ENCODE measurements around the gene TSHZ3.

TSHZ3 gene

GRCh38 chr19:31290931-31291590 is 58.2 kb downstream of the TSHZ3 start:
- no peak for DNase-seq (ENCODE audit: low read depth)
- H3K4me3 ChIP-seq (ENCODE audit: low read depth, low read length), result no peak overlapping the region
- TF ChIP-seq CTCF (IDR thresholded peaks at IDR 0.05; ENCODE audit: insufficient read depth, low read depth, low read length, missing control alignments), result no peak

DNA sequence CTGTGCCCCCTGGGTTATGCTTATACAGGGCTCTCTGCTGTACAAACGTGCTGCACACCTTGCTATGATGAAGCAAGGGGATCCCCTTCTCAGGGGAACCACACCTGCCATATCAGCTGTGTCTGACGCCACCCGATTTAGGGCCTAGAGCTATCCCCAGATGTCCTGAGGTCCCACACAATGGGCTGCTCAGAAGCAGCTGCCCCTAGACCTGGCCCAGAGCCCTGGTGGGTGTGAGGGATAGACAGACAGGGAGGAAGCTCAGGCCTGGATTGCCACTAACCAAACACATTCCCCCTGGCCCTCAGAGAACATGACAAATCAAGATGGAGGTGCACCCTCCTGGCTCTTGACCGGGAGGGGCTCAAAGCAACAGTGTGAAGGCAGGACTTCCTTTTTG is 59.3 kb downstream of the TSHZ3 start:
- no peak for TF ChIP-seq CTCF (IDR thresholded peaks at IDR 0.05; ENCODE audit: insufficient read depth, low read depth, low read length, missing control alignments)
- no peak overlapping the region for H3K4me3 ChIP-seq (ENCODE audit: low read depth, low read length)
- DNase-seq (ENCODE audit: low read depth), result no peak

DNA sequence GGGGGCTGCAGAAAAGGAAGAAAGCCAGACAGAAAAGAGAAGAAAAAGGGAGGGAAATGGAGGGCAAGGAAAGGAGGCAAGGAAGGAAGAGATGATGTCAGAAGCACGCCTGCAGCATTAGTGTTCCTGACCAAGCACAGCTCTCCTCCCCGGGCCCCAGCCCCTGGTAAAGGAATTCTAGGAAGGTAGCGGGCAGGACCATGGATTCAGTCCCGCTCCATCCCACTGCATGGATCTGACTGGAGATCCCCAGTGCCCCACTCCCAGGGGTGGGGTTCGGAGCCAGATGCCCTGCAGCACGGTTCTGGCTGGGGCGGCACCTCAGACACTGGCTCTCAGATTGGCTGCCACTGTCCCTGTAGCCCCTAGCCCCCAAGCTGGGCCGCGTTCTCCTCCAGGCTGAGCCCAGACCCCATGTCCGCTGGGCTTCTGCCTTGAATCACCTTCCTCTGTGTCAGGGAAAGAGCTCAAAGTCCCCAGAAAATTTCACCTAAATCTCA is 59.8 kb downstream of the TSHZ3 start:
- no peak for DNase-seq (ENCODE audit: low read depth)
- no peak for TF ChIP-seq CTCF (IDR thresholded peaks at IDR 0.05; ENCODE audit: insufficient read depth, low read depth, low read length, missing control alignments)
- no peak overlapping the region for H3K4me3 ChIP-seq (ENCODE audit: low read depth, low read length)

DNA sequence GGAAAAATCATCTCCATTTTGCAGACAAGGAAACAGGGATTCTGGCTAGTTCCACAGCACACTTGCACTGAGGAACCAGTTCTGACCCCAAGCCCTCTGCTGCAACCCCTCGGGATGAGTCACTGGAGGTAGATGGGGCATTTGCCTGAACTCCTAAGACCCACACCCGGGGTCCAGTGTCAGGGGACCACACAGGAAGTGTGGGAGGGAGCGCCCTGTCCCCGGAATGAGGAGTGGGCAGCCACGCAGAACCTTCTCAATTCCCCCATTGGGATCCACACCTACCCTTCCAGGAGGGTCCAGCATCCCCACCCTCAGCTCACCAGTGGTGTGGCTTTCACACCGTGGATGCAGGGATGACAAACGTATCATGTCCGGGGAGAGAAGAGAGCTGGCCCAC is 62.7 kb downstream of the TSHZ3 start:
- no peak for TF ChIP-seq CTCF (IDR thresholded peaks at IDR 0.05; ENCODE audit: insufficient read depth, low read depth, low read length, missing control alignments)
- no peak overlapping the region for H3K4me3 ChIP-seq (ENCODE audit: low read depth, low read length)
- DNase-seq (ENCODE audit: low read depth), result no peak

DNA sequence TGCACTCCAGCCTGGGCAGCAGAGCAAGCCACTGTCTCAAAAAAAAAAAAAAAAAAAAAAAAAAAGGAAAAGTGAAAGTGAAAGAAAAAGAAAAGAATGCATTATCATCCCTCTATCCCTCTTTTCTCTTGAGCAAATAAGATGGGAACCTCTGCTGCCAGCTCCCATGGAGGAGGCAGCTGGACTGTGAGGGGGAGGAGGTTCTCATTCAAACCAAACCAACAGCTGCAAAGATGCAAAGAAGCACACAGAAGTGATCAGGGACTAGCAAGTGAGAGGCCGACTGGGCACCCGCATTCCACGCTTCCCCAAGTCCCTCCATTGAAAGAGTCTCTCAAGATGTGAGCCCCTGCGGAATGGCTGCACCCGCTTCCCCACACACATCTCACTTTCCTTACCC is 63.5 kb downstream of the TSHZ3 start:
- no peak for TF ChIP-seq CTCF (IDR thresholded peaks at IDR 0.05; ENCODE audit: insufficient read depth, low read depth, low read length, missing control alignments)
- H3K4me3 ChIP-seq (ENCODE audit: low read depth, low read length), result no peak overlapping the region
- no peak for DNase-seq (ENCODE audit: low read depth)

DNA sequence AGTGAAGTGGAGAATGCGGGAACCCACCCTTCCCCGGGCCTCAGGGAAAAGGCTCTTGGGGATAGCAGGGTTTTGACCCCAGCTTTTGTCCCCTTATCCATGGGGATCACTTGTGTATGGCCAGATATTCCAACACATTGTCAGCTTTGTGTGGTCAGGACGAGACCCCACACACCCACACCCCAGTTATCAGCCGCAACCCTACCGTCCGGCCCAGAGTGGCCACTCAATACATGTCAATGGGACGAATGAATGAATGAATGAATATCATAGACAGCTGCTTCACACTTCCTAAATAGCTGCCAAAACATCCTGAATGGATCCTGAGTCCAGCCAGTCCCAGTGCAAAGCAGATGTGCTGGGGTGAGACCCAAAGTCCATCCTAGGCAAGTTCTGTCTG is 64.6 kb downstream of the TSHZ3 start:
- TF ChIP-seq CTCF (IDR thresholded peaks at IDR 0.05; ENCODE audit: insufficient read depth, low read depth, low read length, missing control alignments), result no peak
- no peak overlapping the region for H3K4me3 ChIP-seq (ENCODE audit: low read depth, low read length)
- DNase-seq (ENCODE audit: low read depth), result no peak

DNA sequence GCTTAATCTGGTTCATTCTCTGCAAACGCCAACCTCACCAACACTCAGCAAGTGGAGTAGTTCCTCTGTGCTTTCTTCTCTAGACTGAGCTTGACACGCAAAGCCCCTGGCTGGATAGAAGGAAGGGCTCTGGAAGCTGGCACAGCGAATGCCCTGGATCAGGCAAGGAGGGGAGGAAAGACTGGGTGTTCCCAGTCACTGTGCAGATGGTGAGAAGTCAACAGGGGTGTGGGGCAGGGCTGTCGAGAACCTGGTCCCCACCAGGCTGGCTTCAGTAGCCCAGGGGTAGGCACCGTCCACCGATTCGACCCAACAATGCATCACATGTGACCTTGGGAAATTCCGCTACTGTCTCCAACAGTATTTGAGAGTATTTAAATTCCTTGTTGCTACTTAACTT is 65.5 kb downstream of the TSHZ3 start:
- H3K4me3 ChIP-seq (ENCODE audit: low read depth, low read length), result no peak overlapping the region
- no peak for DNase-seq (ENCODE audit: low read depth)
- no peak for TF ChIP-seq CTCF (IDR thresholded peaks at IDR 0.05; ENCODE audit: insufficient read depth, low read depth, low read length, missing control alignments)

All from GM12865 (cell line).